H9 (cell line): ENCODE results near the gene ITIH4. TPM values are rescaled to one million over a fixed set of nuclear protein-coding genes. Genes with fewer than 3 reads are reported as not detected.

Experiments
- DNase-seq: peaks from one replicate; pipeline ENCODE4 v3.0.0-alpha.2; 2017
- H2AFZ ChIP-seq: one replicate; pipeline ENCODE4 v1.6.1; 2013; ENCODE audit warnings: mild to moderate bottlenecking, low read length, control low read depth, moderate library complexity
- H2AK5ac ChIP-seq: 2 replicates; pipeline ENCODE4 v1.6.1; 2013; ENCODE audit warnings: low read length, control low read depth, mixed read lengths; ENCODE audit not compliant: insufficient read length
- H2BK120ac ChIP-seq: one replicate; pipeline ENCODE4 v1.6.1; 2013; ENCODE audit warnings: low read depth, mild to moderate bottlenecking, low read length, control low read depth, inconsistent platforms; ENCODE audit not compliant: poor library complexity, severe bottlenecking
- H2BK12ac ChIP-seq: 2 replicates; pipeline ENCODE4 v1.6.1; 2013; ENCODE audit warnings: low read length, control low read depth, mixed read lengths, low read depth; ENCODE audit not compliant: insufficient read length
- H2BK15ac ChIP-seq: 2 replicates; pipeline ENCODE4 v1.6.1; 2013; ENCODE audit warnings: low read depth, low read length, control low read depth
- H2BK20ac ChIP-seq: one replicate; pipeline ENCODE4 v1.6.1; 2013; ENCODE audit warnings: low read depth, mild to moderate bottlenecking, low read length, control low read depth, inconsistent platforms; ENCODE audit not compliant: poor library complexity, severe bottlenecking
- H2BK5ac ChIP-seq: 2 replicates; pipeline ENCODE4 v1.6.1; 2013; ENCODE audit warnings: low read length, control low read depth, mixed read lengths; ENCODE audit not compliant: insufficient read length
- H3K14ac ChIP-seq: 2 replicates; pipeline ENCODE4 v1.6.1; 2013; ENCODE audit warnings: low read length, control low read depth; ENCODE audit not compliant: insufficient read depth
- H3K18ac ChIP-seq: 2 replicates; pipeline ENCODE4 v1.6.1; 2013; ENCODE audit warnings: low read depth, mild to moderate bottlenecking, mixed read lengths, low read length, control low read depth; ENCODE audit not compliant: insufficient read length
- H3K23ac ChIP-seq: 2 replicates; pipeline ENCODE4 v1.6.1; 2013; ENCODE audit warnings: low read length, control low read depth, mixed read lengths, low read depth; ENCODE audit not compliant: insufficient read length
- H3K23me2 ChIP-seq: 2 replicates; pipeline ENCODE4 v1.6.1; 2013; ENCODE audit warnings: low read depth, mild to moderate bottlenecking, mixed read lengths, low read length, control low read depth; ENCODE audit not compliant: insufficient read length, poor library complexity, severe bottlenecking
- H3K27ac ChIP-seq: 2 replicates; pipeline ENCODE4 v1.5.1; 2013; ENCODE audit warnings: low read length, control low read depth, mixed read lengths, low read depth; ENCODE audit not compliant: insufficient read length
- H3K27me3 ChIP-seq: 2 replicates; pipeline ENCODE4 v1.6.1; 2013; ENCODE audit warnings: low read length, control low read depth, inconsistent platforms; ENCODE audit not compliant: insufficient read depth
- H3K4ac ChIP-seq: 2 replicates; pipeline ENCODE4 v1.6.1; 2013; ENCODE audit warnings: low read depth, mild to moderate bottlenecking, control low read depth, inconsistent platforms, low read length, moderate library complexity
- H3K4me1 ChIP-seq: 2 replicates; pipeline ENCODE4 v1.6.1; 2013; ENCODE audit warnings: low read length, control low read depth, inconsistent platforms; ENCODE audit not compliant: insufficient read depth
- H3K4me2 ChIP-seq: 2 replicates; pipeline ENCODE4 v1.6.1; 2013; ENCODE audit warnings: low read length, control low read depth, mixed read lengths; ENCODE audit not compliant: insufficient read length, insufficient read depth
- H3K56ac ChIP-seq: 2 replicates; pipeline ENCODE4 v1.6.1; 2013; ENCODE audit warnings: low read depth, mild to moderate bottlenecking, mixed read lengths, low read length, control low read depth; ENCODE audit not compliant: insufficient read length
- H3K79me1 ChIP-seq: 2 replicates; pipeline ENCODE4 v1.6.1; 2013; ENCODE audit warnings: low read depth, mild to moderate bottlenecking, moderate library complexity, low read length, control low read depth, inconsistent platforms; ENCODE audit not compliant: insufficient read depth, poor library complexity, severe bottlenecking
- H3K79me2 ChIP-seq: 2 replicates; pipeline ENCODE4 v1.6.1; 2013; ENCODE audit warnings: low read length, control low read depth, inconsistent platforms; ENCODE audit not compliant: insufficient read depth
- H3K9ac ChIP-seq: 2 replicates; pipeline ENCODE4 v1.6.1; 2013; ENCODE audit warnings: low read length, control low read depth, mixed read lengths; ENCODE audit not compliant: insufficient read length; ENCODE audit errors: extremely low read depth
- H3K9me3 ChIP-seq: one replicate; pipeline ENCODE4 v1.6.1; 2013; ENCODE audit warnings: low read depth, low read length, inconsistent platforms; ENCODE audit not compliant: control insufficient read depth
- H3T11ph ChIP-seq: one replicate; pipeline ENCODE4 v1.6.1; 2013; ENCODE audit warnings: mild to moderate bottlenecking, low read length, control low read depth, inconsistent platforms
- H4K20me1 ChIP-seq: one replicate; pipeline ENCODE4 v1.6.1; 2013; ENCODE audit not compliant: control insufficient read depth, insufficient read length, insufficient read depth
- H4K5ac ChIP-seq: 2 replicates; pipeline ENCODE4 v1.6.1; 2013; ENCODE audit warnings: low read depth, mild to moderate bottlenecking, mixed read lengths, low read length, control low read depth; ENCODE audit not compliant: insufficient read length
- H4K8ac ChIP-seq: replicated peaks from 2 replicates; pipeline ENCODE4 v1.6.1; 2013; ENCODE audit warnings: low read length, control low read depth, mixed read lengths, low read depth; ENCODE audit not compliant: insufficient read length
- H4K91ac ChIP-seq: 2 replicates; pipeline ENCODE4 v1.6.1; 2013; ENCODE audit warnings: low read depth, mild to moderate bottlenecking, moderate library complexity, mixed read lengths, low read length, control low read depth; ENCODE audit not compliant: insufficient read length
- H3K27ac Mint-ChIP-seq, 3 experiments: 2 replicates in 2 of 3; 3 replicates in 1 of 3; pipeline ENCODE4 v1.8.0; 2020 to 2021; ENCODE audit warnings: mixed read lengths in 3 of 3, mild to moderate bottlenecking in 1 of 3, moderate library complexity in 1 of 3
- H3K27me3 Mint-ChIP-seq: 2 replicates; pipeline ENCODE4 v1.8.0; 2021; ENCODE audit warnings: low read depth, mild to moderate bottlenecking, moderate library complexity, mixed read lengths
- H3K36me3 Mint-ChIP-seq, 3 experiments: 2 replicates in 2 of 3; 3 replicates in 1 of 3; pipeline ENCODE4 v1.8.0; 2020 to 2021; ENCODE audit warnings: low read depth in 3 of 3, mixed read lengths in 3 of 3; ENCODE audit not compliant: insufficient read depth in 1 of 3
- H3K4me1 Mint-ChIP-seq, 2 experiments: 2 replicates each; pipeline ENCODE4 v1.8.0; 2020; ENCODE audit warnings: mixed read lengths in 2 of 2
- H3K4me3 Mint-ChIP-seq, 2 experiments: 2 replicates in 1 of 2; 3 replicates in 1 of 2; pipeline ENCODE4 v1.8.0; 2020 to 2021; ENCODE audit warnings: mild to moderate bottlenecking in 2 of 2, mixed read lengths in 2 of 2, moderate library complexity in 1 of 2
- H3K9me3 Mint-ChIP-seq, 2 experiments: 2 replicates in 1 of 2; 3 replicates in 1 of 2; pipeline ENCODE4 v1.8.0; 2020; ENCODE audit warnings: mild to moderate bottlenecking in 2 of 2, mixed read lengths in 2 of 2, moderate library complexity in 1 of 2
- WGBS: extraction: QIAGEN DNeasy Blood & Tissue Kit; methylation state at CpG from one replicate; pipeline ENCODE4 v1.1.7; 2013; ENCODE audit warnings: missing lambda C conversion rate, low lambda C conversion rate, mixed read lengths; ENCODE audit not compliant: insufficient read length; ENCODE audit errors: extremely low coverage; 5-methylcytosine and 5-hydroxymethylcytosine counted together
- total RNA-seq: library from RNA; stranded (reverse); gene quantifications from 2 replicates; pipeline ENCODE4 v1.2.1, GENCODE V29; 2021
- TF ChIP-seq, protein P1 (sequence below): fragments of 200-600 bp; sonication (generic); conservative IDR thresholded peaks from 3 replicates; pipeline ENCODE4 v1.8.0; 2021; ENCODE audit warnings: antibody characterized with exemption, mild to moderate bottlenecking

ITIH4 gene
- total RNA-seq, 1 experiment from 2014 or later, result 3.0 TPM

- H3K79me2 ChIP-seq, result no peaks in the 10 kb centered on the region
- WGBS, result no CpG with 5 or more reads among the region's 8 CpGs
- no peak overlapping the region for H4K8ac ChIP-seq
Measured at GRCh38 chr3:52859686-52860423, 29.4 kb upstream of the ITIH4 start.

More at GRCh38 chr3:52859686-52860423, 29.4 kb upstream of the ITIH4 start:
- H2BK15ac ChIP-seq, result no peak overlapping the region
- H3K9ac ChIP-seq, result no peak overlapping the region
- H3K23me2 ChIP-seq, result no peaks in the 10 kb centered on the region
- no peak for DNase-seq
- Mint-ChIP-seq H3K9me3 (peaks cover 7% of the 10 kb centered on the region in 2 experiments; a peak in 3 of 5 replicates), H3K4me3 (no peak overlapping the region), H3K27me3 (no peaks in the 10 kb centered on the region), H3K36me3 (peaks cover 9 to 12% (median 10%) of the 10 kb centered on the region in 3 experiments; a peak in 6 of 7 replicates), H3K27ac (peak overlapping the region in 2 of 3 experiments; percentile 15 to 56; a peak in 2 of 7 replicates), H3K4me1 (no peaks in the 10 kb centered on the region)
- no peak overlapping the region for H2BK20ac ChIP-seq
- H4K5ac ChIP-seq, result no peak overlapping the region
- no peaks in the 10 kb centered on the region for H4K20me1 ChIP-seq
- no peak overlapping the region for H3K18ac ChIP-seq
- no peak overlapping the region for H3K23ac ChIP-seq
- H3K27me3 ChIP-seq, result no peaks in the 10 kb centered on the region
- H2BK12ac ChIP-seq, result no peak overlapping the region
- no peak overlapping the region for H2BK120ac ChIP-seq
- H3K9me3 ChIP-seq, result no peaks in the 10 kb centered on the region
- H3K4me2 ChIP-seq, result no peak overlapping the region
- no peak overlapping the region for H2BK5ac ChIP-seq
- H3K14ac ChIP-seq, result no peak overlapping the region
- H2AK5ac ChIP-seq, result no peak overlapping the region
- no peak overlapping the region for H3K4ac ChIP-seq
- no peak overlapping the region for H3K56ac ChIP-seq
- no peaks in the 10 kb centered on the region for H3K79me1 ChIP-seq
- TF ChIP-seq, protein P1, sequence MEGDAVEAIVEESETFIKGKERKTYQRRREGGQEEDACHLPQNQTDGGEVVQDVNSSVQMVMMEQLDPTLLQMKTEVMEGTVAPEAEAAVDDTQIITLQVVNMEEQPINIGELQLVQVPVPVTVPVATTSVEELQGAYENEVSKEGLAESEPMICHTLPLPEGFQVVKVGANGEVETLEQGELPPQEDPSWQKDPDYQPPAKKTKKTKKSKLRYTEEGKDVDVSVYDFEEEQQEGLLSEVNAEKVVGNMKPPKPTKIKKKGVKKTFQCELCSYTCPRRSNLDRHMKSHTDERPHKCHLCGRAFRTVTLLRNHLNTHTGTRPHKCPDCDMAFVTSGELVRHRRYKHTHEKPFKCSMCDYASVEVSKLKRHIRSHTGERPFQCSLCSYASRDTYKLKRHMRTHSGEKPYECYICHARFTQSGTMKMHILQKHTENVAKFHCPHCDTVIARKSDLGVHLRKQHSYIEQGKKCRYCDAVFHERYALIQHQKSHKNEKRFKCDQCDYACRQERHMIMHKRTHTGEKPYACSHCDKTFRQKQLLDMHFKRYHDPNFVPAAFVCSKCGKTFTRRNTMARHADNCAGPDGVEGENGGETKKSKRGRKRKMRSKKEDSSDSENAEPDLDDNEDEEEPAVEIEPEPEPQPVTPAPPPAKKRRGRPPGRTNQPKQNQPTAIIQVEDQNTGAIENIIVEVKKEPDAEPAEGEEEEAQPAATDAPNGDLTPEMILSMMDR, result no peak
- no peak overlapping the region for H3K27ac ChIP-seq
- H3T11ph ChIP-seq, result no peak overlapping the region
- no peak overlapping the region for H4K91ac ChIP-seq
- no peaks in the 10 kb centered on the region for H3K4me1 ChIP-seq
- no peak overlapping the region for H2AFZ ChIP-seq
